Body of pancreas (tissue), 4 donors: ENCODE measurements around the gene NRG3.

Experiments used
- CTCF ChIP-seq, 7 experiments: fragments of 450-650 bp in 4 of 7; fragments of 200-600 bp in 3 of 7; sonication (generic) in 3 of 7; IDR thresholded peaks; one replicate each; pipeline ENCODE4 v1.5.1; 2016 to 2019; ENCODE audit warnings: antibody characterized with exemption in 7 of 7
- POLR2A ChIP-seq, 3 donors: fragments of 450-650 bp; IDR thresholded peaks; one replicate each; pipeline ENCODE4 v1.6.1; 2016; ENCODE audit warnings: antibody characterized with exemption in 3 of 3, mild to moderate bottlenecking in 2 of 3

GRCh38 chr10:82661701-82662100 is 786.7 kb downstream of the NRG3 start:
- TF ChIP-seq CTCF (IDR thresholded peaks at IDR 0.05) (no peak), POLR2A (IDR thresholded peaks at IDR 0.05) (no peak)
